Midbrain (tissue), 1 donor: ENCODE data around the gene CLPTM1L.
"Not testable (repeated sequence)": the region's sequence is repeated elsewhere in the genome, so short reads cannot be mapped to it uniquely, and the experiment has no call there.

ENCODE experiments used
- DNase-seq: peaks from one replicate; lab custom pipeline; 2025; lab: John Stamatoyannopoulos, UW

The CLPTM1L gene

DNA sequence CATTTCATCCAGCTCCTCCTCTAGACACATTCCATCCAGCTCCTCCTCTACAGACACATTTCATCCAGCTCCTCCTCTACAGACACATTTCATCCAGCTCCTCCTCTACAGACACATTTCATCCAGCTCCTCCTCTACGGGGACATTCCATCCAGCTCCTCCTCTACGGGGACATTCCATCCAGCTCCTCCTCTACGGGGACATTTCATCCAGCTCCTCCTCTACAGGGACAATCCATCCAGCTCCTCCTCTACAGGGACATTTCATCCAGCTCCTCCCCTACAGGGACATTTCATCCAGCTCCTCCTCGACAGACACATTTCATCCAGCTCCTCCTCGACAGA is 18.4 kb downstream of the CLPTM1L start:
- DNase-seq = not testable (repeated sequence)

DNA sequence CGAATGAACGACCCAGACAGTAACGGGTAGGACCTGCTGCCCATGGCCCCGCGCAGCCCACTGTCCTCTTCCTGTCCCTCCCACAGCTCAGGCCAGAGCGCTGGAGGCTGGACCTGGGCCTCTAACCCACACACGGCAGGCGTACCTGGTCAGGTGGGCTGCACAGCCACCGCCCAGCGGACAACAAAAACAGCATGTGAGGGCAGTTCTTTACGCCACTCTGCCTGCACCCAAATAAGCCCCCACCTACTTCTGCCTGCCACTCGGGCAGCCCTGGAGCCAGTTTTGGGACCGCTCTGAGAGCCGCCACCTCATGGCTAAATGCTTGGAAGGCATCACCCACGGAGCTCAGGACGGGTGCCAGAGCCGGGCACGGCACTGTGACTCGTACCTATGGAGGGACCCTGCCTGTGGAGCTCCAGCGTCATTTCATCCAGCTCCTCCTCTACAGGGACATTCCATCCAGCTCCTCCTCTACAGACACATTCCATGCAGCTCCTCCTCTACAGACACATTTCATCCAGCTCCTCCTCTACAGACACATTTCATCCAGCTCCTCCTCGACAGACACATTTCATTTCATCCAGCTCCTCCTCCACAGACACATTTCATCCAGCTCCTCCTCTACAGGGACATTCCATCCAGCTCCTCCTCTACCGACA is 18.9 kb downstream of the CLPTM1L start:
- DNase-seq = no peak

DNA sequence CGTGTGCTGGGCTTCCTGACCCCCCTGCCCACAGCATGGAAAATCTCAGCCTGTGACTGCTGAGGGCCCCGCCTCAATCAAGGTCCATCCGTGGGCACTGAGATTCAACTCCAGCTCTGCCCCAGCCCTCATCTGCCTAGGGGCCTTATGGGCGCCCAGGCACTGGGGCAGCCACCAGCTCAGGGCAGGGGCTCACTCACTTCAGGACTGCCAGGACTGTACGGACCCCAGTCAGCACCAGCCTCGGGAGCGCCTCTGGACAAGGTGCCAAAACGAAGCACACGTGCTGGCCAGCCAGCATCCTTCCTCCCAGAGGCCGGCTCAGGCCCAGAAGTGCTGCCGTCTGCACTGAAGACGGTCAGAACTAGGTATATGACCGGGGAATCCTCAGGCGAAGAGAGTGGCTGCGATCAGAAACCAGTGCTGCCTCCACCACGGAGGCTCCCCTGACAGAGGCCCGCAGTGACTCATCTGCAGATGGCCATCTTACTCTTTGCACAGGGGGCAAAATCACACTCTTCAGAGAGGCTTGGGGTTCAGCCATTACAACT is 19.6 kb downstream of the CLPTM1L start:
- DNase-seq = no peak

DNA sequence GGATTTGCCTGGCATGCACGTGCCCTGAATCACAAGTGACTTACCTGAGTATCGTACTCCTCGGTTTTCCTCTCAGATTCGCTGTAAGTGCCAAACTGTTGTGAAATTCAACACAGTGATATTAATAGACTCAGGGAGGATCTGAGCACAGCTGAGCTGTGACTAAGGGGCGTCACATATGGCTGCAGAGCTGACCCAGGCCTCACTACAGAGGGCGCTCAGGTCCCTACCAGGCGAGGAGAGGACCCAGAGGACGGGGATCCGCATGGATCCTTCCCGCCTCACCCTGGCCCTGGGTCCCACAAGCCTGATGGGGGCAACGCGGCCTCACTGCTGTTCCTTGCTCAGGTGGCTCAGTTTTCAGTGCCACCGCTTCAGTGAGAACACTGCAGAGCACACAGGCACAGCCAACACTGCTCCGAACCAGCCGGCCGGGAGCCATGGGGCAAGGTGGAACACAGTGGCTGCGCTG is 20.1 kb downstream of the CLPTM1L start:
- DNase-seq = no peak

DNA sequence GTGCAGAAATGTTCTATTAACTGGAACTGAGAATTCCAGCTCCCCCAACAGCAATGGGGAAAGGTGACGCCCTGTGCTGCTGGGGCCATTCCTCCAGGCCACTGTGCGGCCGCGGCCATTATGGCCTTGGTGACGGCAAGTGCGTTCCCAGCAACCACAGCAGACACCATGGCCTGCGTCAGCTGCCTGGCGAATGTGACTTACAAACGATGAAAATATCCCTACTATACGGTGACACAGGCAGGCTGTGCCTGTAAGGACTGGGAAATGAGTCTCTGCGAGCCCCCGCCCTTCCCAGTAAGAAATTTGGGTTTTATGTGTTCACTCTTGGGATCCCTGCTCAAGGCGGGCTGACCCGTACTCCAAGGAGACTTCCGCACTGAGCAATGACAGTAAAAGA is 20.6 kb downstream of the CLPTM1L start:
- DNase-seq = no peak

DNA sequence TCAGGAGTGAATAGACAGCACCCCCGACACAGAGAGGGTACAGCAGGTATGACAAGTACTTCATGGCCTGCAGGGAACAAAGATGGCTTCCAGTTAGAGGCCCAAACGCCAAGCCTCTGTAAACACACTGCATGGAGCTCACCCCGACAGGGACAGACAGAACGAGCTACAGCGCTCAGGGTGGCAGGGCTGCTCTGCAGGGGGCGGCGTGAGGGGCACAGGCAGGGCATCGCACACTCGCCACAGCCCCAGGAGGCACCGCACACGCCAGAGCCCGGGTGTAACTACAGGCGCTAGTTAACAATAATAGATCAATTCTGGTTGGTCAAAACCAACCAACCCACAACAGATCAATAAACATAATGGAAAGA is 21.1 kb downstream of the CLPTM1L start:
- DNase-seq = no peak

DNA sequence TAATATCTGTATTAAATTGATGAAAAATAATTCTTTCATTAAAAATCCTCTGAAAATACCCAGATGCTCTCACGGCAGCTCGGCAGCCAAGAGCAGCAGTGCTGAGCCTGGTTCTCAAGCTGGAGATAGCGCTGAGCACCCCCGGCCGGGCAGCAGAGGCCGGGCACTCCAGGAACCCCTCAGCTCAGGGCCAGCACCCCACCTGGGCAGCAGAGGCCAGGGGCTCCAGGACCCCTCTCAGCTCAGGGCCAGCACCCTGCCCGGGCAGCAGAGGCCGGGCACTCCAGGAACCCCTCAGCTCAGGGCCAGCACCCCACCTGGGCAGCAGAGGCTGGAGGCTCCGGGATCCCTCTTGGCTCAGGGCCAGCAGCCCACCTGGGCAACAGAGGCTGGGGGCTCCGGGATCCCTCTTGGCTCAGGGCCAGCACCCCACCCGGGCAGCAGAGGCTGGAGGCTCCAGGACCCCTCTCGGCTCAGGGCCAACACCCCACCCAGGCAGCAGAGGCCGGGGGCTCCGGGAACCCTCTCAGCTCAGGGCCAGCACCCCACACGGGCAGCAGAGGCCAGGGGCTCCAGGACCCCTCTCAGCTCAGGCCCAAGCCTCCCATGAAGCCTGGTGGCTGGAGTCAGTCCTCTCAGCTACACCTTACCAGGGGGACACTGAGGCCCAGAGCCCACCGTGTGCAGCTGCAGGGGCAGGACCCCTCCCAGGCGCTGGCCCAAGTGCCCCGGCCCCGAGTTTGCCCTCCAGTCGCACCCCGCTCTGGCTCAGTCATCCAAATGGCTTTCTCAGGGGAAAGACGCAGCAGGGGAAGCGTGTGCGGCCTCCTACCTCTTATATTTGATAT is 21.7 kb downstream of the CLPTM1L start:
- DNase-seq = no peak

DNA sequence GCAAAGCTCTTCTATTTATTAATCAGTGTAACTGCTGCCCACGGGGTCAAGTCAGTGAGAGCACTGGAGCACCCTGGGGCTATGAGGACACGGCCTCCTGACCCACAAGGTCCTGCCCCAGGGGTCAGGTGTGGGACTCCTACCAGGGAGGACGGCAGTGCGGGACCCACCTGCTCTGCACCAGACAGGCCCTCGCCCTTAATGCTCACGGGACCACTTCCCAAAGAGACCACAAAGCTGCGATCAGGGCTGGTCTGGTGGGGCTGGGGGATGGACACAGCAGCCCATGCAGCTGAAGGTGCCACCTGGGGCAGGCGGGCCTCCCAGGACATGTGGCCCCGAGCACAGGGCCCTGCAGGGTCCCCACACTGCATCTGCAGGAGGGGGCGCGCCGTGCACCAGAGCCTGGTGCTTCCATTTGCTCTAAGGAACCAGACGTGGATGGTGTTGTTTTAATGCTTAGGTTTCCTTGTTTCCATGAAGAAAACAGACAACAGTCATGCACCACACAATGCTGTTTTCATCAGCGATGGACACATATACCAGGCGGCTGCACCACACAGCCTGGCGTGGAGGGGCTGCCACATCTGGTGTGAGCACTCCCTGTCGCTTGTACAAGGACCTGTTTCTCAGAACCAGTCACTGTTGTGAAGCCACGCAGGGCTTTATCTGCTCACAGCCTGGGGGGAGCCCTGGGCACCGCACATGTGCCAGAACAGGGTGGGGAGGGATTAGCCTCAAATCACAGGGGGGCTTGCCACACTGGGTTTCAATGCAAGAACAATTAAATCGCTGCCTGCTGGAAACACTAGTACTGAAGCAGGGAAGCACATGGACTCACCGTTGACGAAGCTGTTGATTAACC is 22.6 kb downstream of the CLPTM1L start:
- DNase-seq = no peak

DNA sequence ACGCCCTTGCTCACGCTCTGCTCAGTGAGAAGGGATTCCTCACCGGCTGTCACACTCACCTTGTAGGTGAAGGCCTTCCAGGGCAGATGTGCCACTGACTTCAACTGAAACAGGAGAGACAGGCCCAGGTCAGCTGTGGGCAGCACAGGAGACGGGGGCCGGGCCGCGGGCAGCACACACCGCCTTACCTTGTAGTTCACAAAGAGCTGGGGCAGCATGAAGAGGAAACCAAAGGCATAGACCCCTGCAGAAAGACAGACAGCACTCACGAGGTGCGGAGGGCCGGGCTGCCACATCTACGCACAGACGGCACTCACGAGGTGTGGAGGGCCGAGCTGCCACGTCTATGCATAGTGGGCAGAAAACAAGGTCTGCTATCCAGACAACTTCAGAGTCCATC is 23.3 kb downstream of the CLPTM1L start:
- DNase-seq = no peak

DNA sequence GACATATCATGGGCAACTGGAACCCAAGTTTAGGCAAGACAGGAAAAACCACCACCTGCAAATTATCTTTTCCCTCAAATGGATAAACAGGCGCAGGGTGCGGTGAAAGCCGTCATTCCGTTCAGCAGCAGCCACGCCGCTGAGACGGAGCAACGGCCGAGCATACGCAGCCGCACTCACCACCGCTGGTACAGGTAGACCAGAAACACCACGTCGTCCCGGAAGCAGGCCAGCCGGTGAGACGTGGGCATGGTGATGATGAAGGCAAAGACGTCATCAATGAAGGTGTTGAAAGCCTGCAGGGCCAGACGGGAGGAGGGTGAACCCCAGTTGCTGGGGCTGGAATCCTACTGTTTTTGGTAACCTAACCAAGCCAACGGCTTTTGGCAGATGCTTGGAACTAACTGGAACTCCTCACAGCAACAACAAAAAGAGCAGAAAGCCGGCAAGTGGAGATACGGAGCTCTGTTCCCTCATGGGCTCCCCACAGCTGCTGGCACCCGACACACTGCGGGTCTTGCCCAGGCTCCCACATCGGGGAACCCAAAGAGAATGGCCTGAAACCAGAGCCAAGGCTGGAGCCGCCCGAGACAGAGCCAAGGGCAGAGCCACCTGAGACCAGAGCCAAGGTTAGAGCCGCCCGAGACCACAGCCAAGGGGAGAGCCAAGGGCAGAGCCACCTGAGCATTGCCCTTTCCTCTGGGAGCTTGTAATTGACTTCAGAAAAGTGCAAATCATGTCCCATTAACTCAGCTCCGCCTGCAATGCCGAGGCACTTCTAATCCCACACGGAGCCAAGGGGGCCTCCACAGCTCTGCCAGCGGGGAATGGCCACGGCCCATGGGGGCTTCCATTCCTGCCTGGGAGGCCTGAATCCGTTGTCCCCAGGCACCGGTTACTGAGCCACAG is 24.2 kb downstream of the CLPTM1L start:
- DNase-seq = no peak

DNA sequence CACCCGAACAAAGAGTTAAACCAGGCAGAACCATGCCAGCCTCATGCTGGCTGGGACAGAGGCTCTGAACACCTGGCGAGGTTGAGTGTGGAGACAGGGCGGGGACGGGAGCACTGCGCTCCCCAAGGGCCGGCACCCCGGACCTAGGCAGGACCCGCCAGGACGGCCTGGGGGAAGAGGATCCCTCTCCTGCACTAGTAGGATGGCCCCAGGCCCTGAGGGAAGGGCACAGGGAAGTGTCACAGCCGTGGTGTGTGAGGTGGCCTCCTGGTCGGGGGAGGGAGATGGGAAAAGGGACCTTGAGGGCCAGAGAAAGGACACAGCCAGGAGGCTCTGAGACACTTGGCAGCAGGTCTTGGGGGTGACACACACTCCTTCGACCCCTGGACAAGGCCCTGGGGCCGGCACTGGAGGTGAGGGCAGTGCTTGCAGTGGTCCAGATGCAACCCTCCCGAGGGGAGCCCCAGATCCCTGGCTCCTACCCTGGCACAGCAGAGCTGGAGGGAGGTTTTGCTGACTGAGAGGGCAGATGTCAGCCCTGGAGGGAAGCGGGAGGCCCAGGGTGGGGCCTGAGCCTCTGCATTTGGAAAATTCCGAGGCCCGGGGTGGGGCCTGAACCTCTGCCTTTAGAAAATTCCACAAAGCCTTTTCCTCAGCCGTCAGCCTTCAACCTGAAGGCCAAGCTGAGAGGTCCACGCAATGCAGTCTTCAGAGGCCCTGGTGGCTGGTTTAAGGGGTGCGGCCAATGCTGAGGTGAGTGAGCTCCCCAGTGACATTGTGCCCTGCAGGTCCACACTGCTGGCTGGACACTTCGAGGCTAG is 25.3 kb downstream of the CLPTM1L start:
- DNase-seq = no peak

DNA sequence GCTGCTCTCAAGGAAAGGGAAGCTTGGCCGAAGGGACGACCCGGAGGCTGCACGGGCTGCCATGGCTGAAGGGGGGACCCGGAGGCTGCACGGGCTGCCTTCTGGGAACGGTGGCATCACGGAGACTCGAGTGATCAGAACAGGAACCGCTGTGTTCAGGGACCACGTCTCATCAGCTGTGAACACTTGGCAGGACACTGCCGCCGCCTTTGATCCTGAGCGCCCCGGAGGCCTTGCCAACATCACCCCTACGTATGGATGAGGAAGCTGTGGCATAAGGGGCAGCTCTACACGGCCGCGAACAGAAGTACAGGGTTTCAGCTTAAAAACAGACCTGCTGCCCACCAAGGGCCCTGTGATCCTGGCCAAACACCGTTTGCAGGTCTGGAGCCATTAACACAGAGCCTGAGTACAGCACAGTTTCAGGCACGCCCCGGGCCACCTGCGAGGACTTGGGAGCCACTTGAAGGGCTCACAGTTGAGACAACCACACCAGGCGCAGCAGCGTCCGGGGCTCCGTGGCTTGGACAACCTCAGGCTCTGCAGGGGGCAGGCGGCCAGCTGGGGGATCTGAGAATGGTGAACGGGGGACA is 26.1 kb downstream of the CLPTM1L start:
- no peak for DNase-seq

DNA sequence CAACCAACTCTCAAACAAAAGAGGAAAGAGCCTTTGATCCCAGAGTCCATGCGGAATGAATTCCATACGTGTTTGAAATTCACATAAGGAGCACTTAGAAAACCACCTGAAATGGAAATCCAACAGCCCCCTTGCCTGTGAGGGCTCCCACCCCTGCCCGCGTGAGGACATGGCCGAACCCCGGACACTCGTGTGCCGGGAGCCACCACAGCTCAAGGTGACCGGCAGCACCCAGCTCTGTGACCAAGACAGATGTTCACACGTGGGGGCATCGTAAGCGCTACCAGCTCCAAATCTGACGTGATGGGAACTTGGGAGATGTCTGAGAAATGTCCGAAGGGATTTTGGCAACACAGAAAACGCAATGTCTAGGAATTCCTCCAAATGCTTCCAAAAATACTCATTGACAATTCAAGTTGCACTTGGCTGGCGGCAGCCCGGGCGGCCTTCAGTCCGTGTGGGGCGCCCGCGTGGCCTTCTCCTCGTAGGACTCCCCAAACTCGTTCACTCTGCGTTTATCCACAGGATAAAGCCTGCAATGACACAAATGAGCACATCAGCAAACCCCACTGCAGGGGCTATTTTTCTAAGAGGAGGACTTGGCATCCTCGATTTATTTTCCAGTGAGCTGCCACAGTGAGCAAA is 26.9 kb downstream of the CLPTM1L start:
- DNase-seq = no peak

DNA sequence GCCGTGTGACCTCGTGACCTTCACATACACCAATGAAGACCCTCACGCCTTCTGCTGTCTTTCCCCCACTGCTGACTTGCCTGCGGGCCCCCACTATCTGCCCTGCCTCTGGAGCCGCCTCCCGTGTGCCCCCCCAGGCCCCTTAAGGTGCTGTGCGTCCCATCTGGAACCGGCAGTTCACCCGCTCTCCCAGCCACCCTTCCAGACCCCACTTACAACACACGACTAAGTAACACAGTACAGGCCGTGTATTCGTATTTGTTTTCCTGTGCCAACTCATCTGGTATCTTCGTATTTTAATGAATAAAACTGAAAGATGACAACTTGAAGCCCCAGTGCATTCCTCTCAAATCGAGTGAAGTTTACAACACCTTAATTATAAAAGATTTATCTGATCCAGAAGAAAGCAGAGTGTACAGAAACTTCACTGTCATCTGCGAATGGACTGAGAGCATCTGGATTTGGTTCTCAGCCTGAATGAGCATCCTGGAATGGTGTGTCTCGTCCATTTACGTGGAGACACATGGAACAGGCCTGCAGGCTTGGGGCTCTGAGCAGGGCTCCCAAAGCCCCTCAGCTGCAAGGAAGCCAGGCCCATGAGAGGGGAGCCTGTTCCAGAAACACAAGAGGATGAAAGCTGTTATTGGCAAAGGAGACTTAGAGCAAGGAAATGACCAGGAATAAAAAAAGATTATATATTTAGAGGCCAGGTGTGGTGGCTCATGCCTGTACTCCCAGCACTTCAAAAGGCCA is 28.1 kb downstream of the CLPTM1L start:
- DNase-seq = no peak

DNA sequence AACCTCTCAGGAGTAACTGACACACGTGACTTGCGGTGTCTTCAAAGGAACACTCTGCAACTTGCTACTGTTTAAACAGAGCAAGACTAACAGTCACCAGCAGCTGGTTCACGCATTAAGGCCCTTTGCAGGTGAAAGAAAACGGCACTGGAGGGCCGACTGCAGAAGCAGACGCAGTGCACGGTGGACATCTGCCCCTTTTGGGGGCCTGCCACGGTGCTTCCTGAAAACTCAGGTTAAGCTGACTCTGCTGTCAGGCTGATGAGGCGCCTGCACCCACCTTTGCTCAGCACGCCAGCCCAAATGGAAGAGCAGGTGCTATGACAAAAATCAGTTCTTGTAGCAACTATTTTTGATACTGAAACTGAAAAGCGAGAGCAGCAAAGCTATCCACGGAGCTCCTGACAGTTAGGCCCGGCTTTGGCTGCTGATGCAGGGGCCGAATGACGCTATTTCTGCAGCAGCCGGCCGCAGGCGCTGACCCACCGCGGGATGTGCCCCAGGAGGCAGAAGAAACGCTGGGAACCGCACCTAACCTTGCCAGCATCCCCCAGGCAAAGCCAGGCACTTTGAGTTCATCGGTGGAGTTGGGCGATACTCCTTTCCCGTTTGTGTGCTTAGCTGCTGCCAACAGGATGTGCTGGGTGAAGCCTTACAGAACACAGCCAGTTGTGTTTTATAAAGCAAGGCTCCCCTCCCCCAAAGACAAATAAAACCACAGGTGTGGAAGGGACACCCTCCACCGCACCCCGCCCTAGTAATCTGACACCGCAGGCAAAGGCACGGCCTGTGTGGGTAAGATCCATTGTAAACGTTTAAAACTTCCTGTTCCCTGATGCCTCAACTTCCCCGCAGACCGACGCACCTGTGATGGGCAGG is 29.0 kb downstream of the CLPTM1L start:
- DNase-seq = no peak

DNA sequence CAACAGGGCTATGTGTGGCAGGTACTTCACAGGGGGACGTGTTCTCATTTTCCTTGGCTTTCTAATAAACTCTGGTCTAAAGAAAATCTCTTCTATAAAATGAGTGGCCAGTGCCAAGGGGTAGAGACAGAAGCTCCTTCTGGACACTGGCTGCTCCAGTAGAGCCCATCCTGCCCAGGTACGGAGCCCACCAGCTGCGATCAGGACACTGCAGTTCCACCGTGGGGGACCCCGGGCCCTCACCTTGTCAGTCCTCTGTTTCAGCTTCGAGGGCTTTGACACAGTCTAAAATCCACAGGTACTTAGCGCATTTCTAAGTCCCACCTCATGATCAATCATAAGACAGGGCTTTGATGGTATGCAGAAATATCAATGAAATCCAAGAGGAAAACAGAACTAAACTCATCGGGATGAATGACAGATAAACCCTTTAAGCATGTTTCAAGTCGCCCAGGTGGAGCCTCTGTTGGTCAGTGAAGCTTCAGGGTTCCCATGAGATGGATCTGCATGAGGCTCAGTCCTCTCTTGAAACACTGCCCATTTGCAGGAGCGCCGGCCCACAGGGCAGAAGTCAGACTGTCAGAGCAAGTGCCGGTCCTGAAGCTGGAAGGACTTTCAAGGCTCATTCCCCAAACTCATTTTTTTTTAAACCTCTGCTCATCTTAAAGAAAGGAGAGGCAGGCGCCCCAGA is 29.7 kb downstream of the CLPTM1L start:
- DNase-seq = no peak

DNA sequence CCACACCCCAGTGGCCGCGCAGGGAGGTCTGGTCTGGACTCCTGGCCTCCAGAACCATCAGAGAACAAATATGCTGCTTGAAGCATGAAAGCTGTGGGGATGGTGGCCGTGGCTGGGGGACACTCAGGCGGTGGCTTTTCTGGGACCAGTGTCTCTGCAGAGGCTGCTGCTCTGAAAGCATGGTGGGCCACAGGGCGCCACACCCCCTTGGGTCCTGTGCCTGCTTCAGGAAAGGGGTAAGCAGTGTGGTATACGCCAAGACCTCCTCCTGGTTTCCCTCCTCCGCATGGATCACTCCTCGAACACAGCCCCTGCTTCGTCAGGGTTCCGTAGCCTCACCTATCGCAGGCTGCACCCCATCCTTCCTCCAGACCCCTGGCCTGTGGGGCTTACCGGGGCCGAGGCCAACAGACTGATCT is 30.3 kb downstream of the CLPTM1L start:
- DNase-seq = no peak
